Heart left ventricle (tissue), 16 donors: ENCODE measurements around the gene ARHGEF17. TPM values are rescaled to one million over a fixed set of nuclear protein-coding genes. Genes with fewer than 3 reads are reported as not detected.
"Not testable (repeated sequence)": the region's sequence is repeated elsewhere in the genome, so short reads cannot be mapped to it uniquely, and the experiment has no call there.

Source experiments
- ATAC-seq, 4 donors: fragments of 200-7000 bp; cut with Tn5 transposase; one replicate each; pipeline ENCODE4 v1.9.1; 2020 to 2022; ENCODE audit warnings: moderate library complexity in 4 of 4, mild to moderate bottlenecking in 3 of 4, moderate number of reproducible peaks in 1 of 4
- DNase-seq, 5 donors: peaks; one replicate each; pipeline ENCODE4 v3.0.0-alpha.2; 2020
- H3K27ac ChIP-seq, 12 donors: fragments of 200-600 bp; sonication (generic) in 4 of 12; one replicate each; pipeline versions ENCODE4 v1.5.0 to v1.8.0; 2016 to 2022; ENCODE audit warnings: mild to moderate bottlenecking in 2 of 12
- H3K27me3 ChIP-seq, 9 donors: fragments of 200-600 bp; sonication (generic) in 2 of 9; one replicate each; pipeline versions ENCODE4 v1.5.1 to v1.8.0; 2016 to 2022; ENCODE audit warnings: mild to moderate bottlenecking in 3 of 9
- H3K36me3 ChIP-seq, 9 donors: fragments of 200-600 bp; sonication (generic) in 2 of 9; one replicate each; pipeline versions ENCODE4 v1.5.0 to v1.8.0; 2018 to 2022; ENCODE audit warnings: mild to moderate bottlenecking in 2 of 9
- H3K4me1 ChIP-seq, 12 donors: fragments of 200-600 bp; sonication (generic) in 4 of 12; one replicate each; pipeline versions ENCODE4 v1.5.0 to v1.8.0; 2016 to 2022; ENCODE audit warnings: mild to moderate bottlenecking in 3 of 12
- H3K4me3 ChIP-seq, 12 donors: fragments of 200-600 bp; sonication (generic) in 4 of 12; one replicate each; pipeline versions ENCODE4 v1.5.0 to v1.8.0; 2017 to 2022; ENCODE audit warnings: mild to moderate bottlenecking in 9 of 12, moderate library complexity in 4 of 12
- H3K9me3 ChIP-seq, 12 donors: fragments of 200-600 bp; sonication (generic) in 4 of 12; one replicate each; pipeline versions ENCODE4 v1.5.0 to v1.8.0; 2016 to 2022; ENCODE audit warnings: mild to moderate bottlenecking in 1 of 12
- POLR2A ChIP-seq, 2 donors: fragments of 450-650 bp; IDR thresholded peaks; one replicate each; pipeline ENCODE4 v1.6.1; 2017; ENCODE audit warnings: antibody characterized with exemption in 2 of 2, mild to moderate bottlenecking in 2 of 2, moderate library complexity in 2 of 2
- WGBS, 4 donors: extraction: QIAGEN DNeasy Blood & Tissue Kit in 2 of 4; methylation state at CpG; one replicate each; pipeline versions ENCODE4 v1.1.5 to v1.1.7; 2013 to 2018; 5-methylcytosine and 5-hydroxymethylcytosine counted together
- intact Hi-C, 10 donors: fragments of 100-400 bp; cut with DNase I; formaldehyde crosslinking; loops; one replicate each; pipeline versions ENCODE4 v1.11.1 to v1.14.2; 2022
- polyA plus RNA-seq, 2 donors: library from polyadenylated mRNA; stranded (reverse); fragments of 200-250 nt; gene quantifications; one replicate each; pipeline ENCODE4 v1.2.3, GENCODE V29; 2013
- total RNA-seq, 9 donors: library from RNA; depleted of rRNA in 2 of 9; stranded (reverse); fragments of >200 nt in 2 of 9; fragmentation: NEBNext Ultra II Directional in 3 of 9; extraction: Animal tissue kit (Norgen Biotek cat#: 25700) in 3 of 9; gene quantifications; one replicate each; pipeline versions ENCODE4 v1.1.0 to v1.2.4, GENCODE V29; 2016 to 2023
- TF ChIP-seq, protein P1 (sequence below), 12 donors: fragments of 200-600 bp; sonication (generic) in 4 of 12; IDR thresholded peaks; one replicate each; pipeline versions ENCODE4 v1.5.0 to v1.8.0; 2018 to 2022; ENCODE audit warnings: antibody characterized with exemption in 12 of 12, mild to moderate bottlenecking in 5 of 12
- donor health status: ischemic (EF 13 %, LVEDD 7.1; RV severe dilation, severe dysfunction).
- donor health status: healthy with polysubstance abuse.
- donor health status: DM: no; HTN: yes; CAD: no.
- donor health status: DM: no; HTN: no; CAD: no.
- donor health status: ischemic (EF 25% LVEDD 6.9; RV normal size, moderate dysfunction).
- donor health status: ischemic (EF 25% LVEDD 5.7; RV mildly dilated, moderate dysfunction).
- donor health status: healthy.
- donor health status: DM: yes; HTN: yes; CAD: no.
- donor health status: ischemic (EF 35%, LVEDD 5.7; RV mildly dilated, moderate dysfunction).
- donor health status: nonischemic (EF 11% LVEDD 7.7; RV severe dilation, severe dysfunction).
- donor health status: DM: yes; HTN: yes; CAD: no.
- donor health status: PGD.
- donor health status: ischemic (EF 29% LVEDD 5.4; RV normal size, mild dysfunction).
- donor health status: nonischemic (EF 23%, LVEDD 6.1; RV moderate dilation, normal function).

Gene ARHGEF17
- total and polyA plus RNA-seq, 11 donors, result 27.5 to 83.9 (median 56.5) TPM

DNA sequence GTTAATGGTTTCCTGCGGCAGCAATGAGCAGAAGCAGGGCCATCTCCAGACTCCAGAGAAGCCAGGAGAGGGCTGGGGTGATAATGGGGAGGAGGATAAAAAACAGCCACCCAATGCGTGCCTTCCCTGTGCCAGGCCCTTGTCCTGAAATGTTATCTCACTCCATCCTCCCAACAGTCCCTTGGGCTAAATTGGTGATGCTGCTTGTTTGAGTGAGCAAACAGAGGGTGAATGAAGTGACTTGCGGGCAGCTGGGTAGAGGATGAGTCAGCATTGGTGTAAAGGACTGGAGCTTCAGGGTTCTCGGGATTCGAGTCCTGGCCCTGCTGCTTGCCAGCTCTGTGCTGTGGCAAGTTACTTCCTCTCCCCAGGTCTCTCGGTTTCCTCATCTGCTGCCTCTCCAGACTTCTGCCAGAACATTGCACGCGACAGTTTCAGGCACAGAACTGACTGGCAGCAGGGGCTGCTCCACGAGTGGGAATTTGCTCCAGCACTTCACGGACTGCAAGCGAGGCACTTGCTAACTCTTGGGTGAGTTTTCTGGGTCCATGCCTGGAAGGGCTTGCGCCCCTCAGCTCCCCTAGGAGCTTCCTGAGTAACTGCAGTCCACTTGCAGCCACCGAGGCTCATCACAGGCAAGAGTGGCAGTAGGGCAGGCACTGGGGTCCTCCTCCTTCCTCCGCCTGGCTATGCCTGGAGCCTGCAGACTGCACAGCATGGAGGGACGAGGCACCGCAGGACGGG lies 36.0 kb upstream of the ARHGEF17 start, which contains the start of gene P2RY6:
Gene P2RY6 (plus strand): TSS at position 403 of the 744 bp plus-strand sequence. CDS start 24,181 bp downstream, outside the sequence.
- Histone ChIP-seq H3K9me3 (no peaks in the 10 kb centered on the region), H3K27me3 (no peaks in the 10 kb centered on the region), H3K4me1 (peaks cover 0 to 74% (median 24%) of the 10 kb centered on the region in 12 donors), H3K36me3 (no peaks in the 10 kb centered on the region), H3K4me3 (peak within 1 kb of the TSS in 9 of 12 donors; percentile 2 to 57 (median 25)), H3K27ac (peak within 1 kb of the TSS in 7 of 12 donors; percentile 4 to 82 (median 33))
- WGBS, 4 donors, result 79 to 82% (median 81%) methylated on average over 13 to 17 of the region's 17 CpGs
- TF ChIP-seq, protein P1, sequence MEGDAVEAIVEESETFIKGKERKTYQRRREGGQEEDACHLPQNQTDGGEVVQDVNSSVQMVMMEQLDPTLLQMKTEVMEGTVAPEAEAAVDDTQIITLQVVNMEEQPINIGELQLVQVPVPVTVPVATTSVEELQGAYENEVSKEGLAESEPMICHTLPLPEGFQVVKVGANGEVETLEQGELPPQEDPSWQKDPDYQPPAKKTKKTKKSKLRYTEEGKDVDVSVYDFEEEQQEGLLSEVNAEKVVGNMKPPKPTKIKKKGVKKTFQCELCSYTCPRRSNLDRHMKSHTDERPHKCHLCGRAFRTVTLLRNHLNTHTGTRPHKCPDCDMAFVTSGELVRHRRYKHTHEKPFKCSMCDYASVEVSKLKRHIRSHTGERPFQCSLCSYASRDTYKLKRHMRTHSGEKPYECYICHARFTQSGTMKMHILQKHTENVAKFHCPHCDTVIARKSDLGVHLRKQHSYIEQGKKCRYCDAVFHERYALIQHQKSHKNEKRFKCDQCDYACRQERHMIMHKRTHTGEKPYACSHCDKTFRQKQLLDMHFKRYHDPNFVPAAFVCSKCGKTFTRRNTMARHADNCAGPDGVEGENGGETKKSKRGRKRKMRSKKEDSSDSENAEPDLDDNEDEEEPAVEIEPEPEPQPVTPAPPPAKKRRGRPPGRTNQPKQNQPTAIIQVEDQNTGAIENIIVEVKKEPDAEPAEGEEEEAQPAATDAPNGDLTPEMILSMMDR (IDR thresholded peaks at IDR 0.05), result no peak
- TF ChIP-seq POLR2A (IDR thresholded peaks at IDR 0.05), result no peak
- ATAC-seq (peak; percentile 21 to 68 (median 64)), DNase-seq (peak in 3 of 5 donors; percentile 31 to 53 (median 45))
- intact Hi-C loops, result loop anchor here in 1 of 10 donors (10.0 kb wide), 1 partner anchor 547 kb away; no protein-coding TSS in a partner anchor

DNA sequence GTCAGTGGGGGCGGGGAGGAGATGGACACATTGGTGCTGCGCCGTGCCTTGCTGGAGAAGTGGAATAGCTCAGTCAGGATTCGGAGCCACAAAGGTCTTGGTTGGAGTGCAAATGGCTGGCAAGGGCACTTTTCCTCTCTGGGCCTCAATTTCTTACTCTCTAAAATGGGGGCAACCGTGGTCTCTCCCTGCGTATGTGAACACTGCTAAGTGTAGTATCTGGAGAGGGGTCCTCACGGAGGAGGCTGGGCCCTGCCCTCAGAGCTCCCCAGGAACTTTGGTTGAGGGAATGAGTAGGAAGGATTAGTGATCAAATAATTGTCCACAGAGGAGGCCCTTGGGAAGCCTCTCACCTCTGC lies 35.4 kb upstream of the ARHGEF17 start:
- intact Hi-C loops, result loop anchor here in 1 of 10 donors (10.0 kb wide), 1 partner anchor 548 kb away; no protein-coding TSS in a partner anchor
- no peaks in the 10 kb centered on the region for H3K27me3 ChIP-seq
- peaks cover 0 to 73% (median 23%) of the 10 kb centered on the region in 12 donors for H3K4me1 ChIP-seq
- no peaks in the 10 kb centered on the region for H3K9me3 ChIP-seq
- DNase-seq (no peak), ATAC-seq (no peak)
- peak overlapping the region in 9 of 12 donors; percentile 2 to 57 (median 25) for H3K4me3 ChIP-seq
- no peaks in the 10 kb centered on the region for H3K36me3 ChIP-seq
- TF ChIP-seq, protein P1 (IDR thresholded peaks at IDR 0.05), result no peak
- no peak for TF ChIP-seq POLR2A (IDR thresholded peaks at IDR 0.05)
- H3K27ac ChIP-seq, result peak overlapping the region in 5 of 12 donors; percentile 4 to 82 (median 45)
- 94 to 98% (median 96%) methylated on average over 7 of the region's 7 CpGs for WGBS, 4 donors

DNA sequence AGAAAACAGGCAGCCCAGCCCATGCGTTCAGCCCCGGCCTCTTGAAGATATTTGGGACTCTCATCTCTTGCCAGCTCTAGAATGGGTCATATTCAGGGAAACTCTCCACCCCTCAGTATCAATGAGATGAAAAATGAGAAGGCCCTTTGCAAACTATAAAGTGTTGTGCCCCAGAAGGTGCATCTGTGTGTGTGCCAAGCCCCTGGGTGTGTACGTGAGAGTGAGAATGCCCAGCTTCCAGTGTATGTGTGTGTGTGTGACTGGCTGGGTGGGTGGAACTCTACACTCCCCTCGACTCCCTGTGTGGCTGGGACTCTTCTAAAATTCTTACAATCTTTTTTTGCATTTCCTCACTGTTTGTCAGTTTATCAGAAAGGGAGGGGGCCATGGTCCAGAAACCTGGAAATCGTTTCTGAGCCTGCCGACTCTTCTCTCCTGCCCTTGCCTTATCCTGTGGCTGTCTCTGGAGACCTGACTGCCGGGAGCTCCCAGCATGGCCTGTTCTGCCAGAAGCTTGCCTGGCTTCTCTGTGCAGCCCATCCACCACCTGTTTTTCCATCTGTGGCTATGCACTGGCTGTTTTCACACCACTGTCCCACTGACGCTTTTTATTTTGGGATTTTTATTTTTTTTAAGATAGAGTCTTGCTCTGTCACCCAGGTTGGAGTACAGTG lies 34.7 kb upstream of the ARHGEF17 start:
- ATAC-seq (peak in 1 of 4 donors; percentile 42), DNase-seq (peak in 1 of 5 donors; percentile 13)
- H3K36me3 ChIP-seq, result no peaks in the 10 kb centered on the region
- peak overlapping the region in 3 of 12 donors; percentile 13 to 82 (median 45) for H3K27ac ChIP-seq
- H3K9me3 ChIP-seq, result no peaks in the 10 kb centered on the region
- no peaks in the 10 kb centered on the region for H3K27me3 ChIP-seq
- TF ChIP-seq, protein P1 (IDR thresholded peaks at IDR 0.05), result no peak
- no peak for TF ChIP-seq POLR2A (IDR thresholded peaks at IDR 0.05)
- H3K4me3 ChIP-seq, result peak overlapping the region in 9 of 12 donors; percentile 5 to 57 (median 25)
- 50 to 58% (median 53%) methylated on average over 8 of the region's 8 CpGs for whole genome bisulfite sequencing, 4 donors
- peaks cover 0 to 67% (median 23%) of the 10 kb centered on the region in 12 donors for H3K4me1 ChIP-seq
- intact Hi-C loops, result loop anchor here in 1 of 10 donors (10.0 kb wide), 1 partner anchor 549 kb away; no protein-coding TSS in a partner anchor

DNA sequence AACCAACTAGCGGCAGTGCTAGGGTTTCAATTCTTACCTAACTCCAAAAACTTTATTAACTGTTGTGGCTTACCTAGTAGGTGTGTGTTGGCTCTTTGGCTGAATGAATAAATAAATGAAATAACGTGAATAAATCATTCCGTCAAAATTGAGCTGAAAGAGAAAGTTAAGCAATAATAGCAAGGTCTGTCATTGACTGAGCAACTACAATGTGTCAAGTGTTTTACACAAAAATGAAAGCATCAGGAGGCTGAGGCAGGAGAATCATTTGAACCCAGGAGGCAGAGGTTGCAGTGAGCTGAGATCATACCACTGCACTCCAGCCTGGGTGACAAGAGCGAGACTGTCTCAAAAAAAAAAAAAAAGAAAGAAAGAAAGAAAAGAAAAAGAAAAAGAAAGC lies 33.9 kb upstream of the ARHGEF17 start:
- H3K27me3 ChIP-seq, H3K9me3 ChIP-seq, H3K36me3 ChIP-seq, ATAC-seq, DNase-seq: not testable (repeated sequence)
- H3K4me1 ChIP-seq, result peaks cover 0 to 65% (median 19%) of the 10 kb centered on the region in 12 donors
- intact Hi-C loops, result loop anchor here in 1 of 10 donors (10.0 kb wide), 1 partner anchor 549 kb away; no protein-coding TSS in a partner anchor
- peak overlapping the region in 5 of 12 donors; percentile 6 to 57 (median 9) for H3K4me3 ChIP-seq
- WGBS, 4 donors, result 90 to 96% (median 93%) methylated on average over 4 of the region's 4 CpGs
- H3K27ac ChIP-seq, result peak overlapping the region in 1 of 12 donors; percentile 82
